GM12875 (cell line): ENCODE data around the gene NEK1.
A peak's percentile ranks its signal among the peaks of the same experiment; 100 is the strongest.

Experiments
- H3K4me3 ChIP-seq: one replicate; pipeline ENCODE4 v1.5.1; 2011; ENCODE audit warnings: low read depth, low read length, control low read depth
- CTCF ChIP-seq: IDR thresholded peaks from 2 replicates; pipeline ENCODE4 v1.5.1; 2011; ENCODE audit warnings: low read depth, mild to moderate bottlenecking, control low read depth, inconsistent platforms, low read length, moderate library complexity, borderline replicate concordance; ENCODE audit not compliant: insufficient read depth

Gene NEK1

GRCh38 chr4:169492436-169493163, 119.8 kb downstream of the NEK1 start:
- no peak overlapping the region for H3K4me3 ChIP-seq
- TF ChIP-seq CTCF: peak; percentile 63; the same call in 1 of the 2 replicates

- H3K4me3 ChIP-seq: no peak overlapping the region
- no peak for TF ChIP-seq CTCF
Observed at GRCh38 chr4:169491211-169491610, 121.2 kb downstream of the NEK1 start.

DNA sequence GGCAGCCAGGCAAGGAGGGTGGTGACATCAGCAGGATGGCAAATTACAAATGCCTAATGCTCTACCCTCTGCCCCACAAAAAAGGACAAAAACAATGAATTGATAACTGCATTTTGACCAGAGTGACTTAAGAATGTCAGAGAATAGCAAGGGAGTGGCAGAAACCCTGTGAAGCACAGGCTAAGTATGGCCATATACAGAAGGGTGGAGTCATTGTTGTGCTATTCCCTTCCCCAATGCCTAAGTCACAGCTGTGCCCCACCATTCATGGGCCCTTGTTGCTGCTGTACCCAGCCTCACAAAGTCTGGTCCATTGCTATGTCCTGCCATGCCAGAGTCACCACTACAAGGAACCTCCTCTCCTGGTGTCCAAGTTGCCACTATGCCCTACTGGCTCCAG, 123.1 kb downstream of the NEK1 start:
- no peak for TF ChIP-seq CTCF
- no peak overlapping the region for H3K4me3 ChIP-seq

GRCh38 chr4:169485791-169486742, 126.3 kb downstream of the NEK1 start:
- TF ChIP-seq CTCF: peak; percentile 34; the same call in 1 of the 2 replicates
- no peak overlapping the region for H3K4me3 ChIP-seq

DNA sequence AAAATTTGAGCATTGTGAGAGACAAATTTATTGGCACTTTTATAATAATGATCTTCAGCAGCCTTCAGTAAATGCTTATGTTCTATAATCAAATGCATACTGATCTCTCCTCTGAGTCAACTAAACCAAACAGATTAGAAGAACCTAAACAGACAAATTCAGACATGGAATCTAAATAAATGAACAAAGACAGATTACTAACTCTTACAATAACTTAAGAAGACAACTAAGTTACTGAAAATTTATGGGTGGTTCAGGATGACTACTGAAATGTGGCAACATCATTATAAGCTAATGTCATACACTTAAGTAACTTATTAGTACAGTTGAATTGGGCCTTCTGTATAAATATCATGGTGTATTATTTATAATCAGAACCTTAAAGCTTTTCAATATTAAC, 127.3 kb downstream of the NEK1 start:
- no peak for TF ChIP-seq CTCF
- no peak overlapping the region for H3K4me3 ChIP-seq

DNA sequence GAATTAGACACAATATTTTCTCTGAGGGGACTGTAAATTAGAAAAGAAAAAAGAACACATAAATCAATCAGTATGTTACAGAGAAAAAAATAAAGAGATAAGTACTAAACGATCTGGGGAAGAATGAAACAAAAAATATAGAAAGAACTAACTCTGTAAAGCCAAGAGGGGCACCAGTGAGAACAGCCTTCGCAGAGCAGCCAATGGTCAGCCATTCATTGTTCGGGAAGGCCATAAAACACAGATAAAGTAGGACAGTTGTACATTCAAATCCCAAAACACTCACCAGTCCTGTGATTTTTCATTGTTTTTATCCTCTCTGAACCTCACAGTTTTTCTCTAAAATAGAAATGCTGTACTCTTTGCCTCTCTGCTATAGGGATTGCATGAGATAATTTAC, 127.9 kb downstream of the NEK1 start:
- TF ChIP-seq CTCF: no peak
- no peak overlapping the region for H3K4me3 ChIP-seq
